IPS-18c (cell line): ENCODE results near the gene OGDH.
"Not testable (repeated sequence)": the region's sequence is repeated elsewhere in the genome, so short reads cannot be mapped to it uniquely, and the experiment has no call there.

Experiments
- H3K4me3 ChIP-seq: 2 replicates; pipeline ENCODE4 v1.7.0; 2013; ENCODE audit warnings: low read depth, mild to moderate bottlenecking, low read length, moderate library complexity; ENCODE audit not compliant: insufficient read depth
- H3K9me3 ChIP-seq: one replicate; pipeline ENCODE4 v1.6.1; 2013; ENCODE audit warnings: mild to moderate bottlenecking, low read length, moderate library complexity; ENCODE audit not compliant: control insufficient read depth, insufficient read depth

The OGDH gene

GRCh38 chr7:44732971-44733370 lies 126.5 kb downstream of the OGDH start:
- not testable (repeated sequence) for H3K4me3 ChIP-seq, H3K9me3 ChIP-seq

GRCh38 chr7:44733708-44734481 lies 127.5 kb downstream of the OGDH start:
- H3K4me3 ChIP-seq: no peak overlapping the region
- no peaks in the 10 kb centered on the region for H3K9me3 ChIP-seq

GRCh38 chr7:44735403-44736165 lies 129.2 kb downstream of the OGDH start:
- Histone ChIP-seq H3K4me3 (no peak overlapping the region), H3K9me3 (no peaks in the 10 kb centered on the region)

GRCh38 chr7:44736896-44737295 lies 130.5 kb downstream of the OGDH start:
- H3K4me3 ChIP-seq: no peak overlapping the region
- H3K9me3 ChIP-seq: no peaks in the 10 kb centered on the region

GRCh38 chr7:44738051-44738723 lies 131.8 kb downstream of the OGDH start:
- H3K4me3 ChIP-seq: no peak overlapping the region

GRCh38 chr7:44738876-44739665 lies 132.6 kb downstream of the OGDH start:
- Histone ChIP-seq H3K9me3 (peaks cover 2% of the 10 kb centered on the region), H3K4me3 (no peak overlapping the region)

More at GRCh38 chr7:44738051-44738723, 131.8 kb downstream of the OGDH start:
- no peaks in the 10 kb centered on the region for H3K9me3 ChIP-seq

- Histone ChIP-seq H3K9me3 (peaks cover 2% of the 10 kb centered on the region), H3K4me3 (no peak overlapping the region)
Measured at GRCh38 chr7:44740055-44740454, 133.6 kb downstream of the OGDH start.

- H3K4me3 ChIP-seq: no peak overlapping the region
- H3K9me3 ChIP-seq: peaks cover 2% of the 10 kb centered on the region
Measured at GRCh38 chr7:44743750-44744149, 137.3 kb downstream of the OGDH start.

- peak within 1 kb of the TSS; percentile 88 for H3K4me3 ChIP-seq
- H3K9me3 ChIP-seq: peaks cover 2% of the 10 kb centered on the region
Measured at GRCh38 chr7:44748045-44748947, 141.9 kb downstream of the OGDH start, which contains the start of gene ZMIZ2. Gene ZMIZ2, plus strand, starts transcription at chr7:44748847. Its CDS starts 7,403 bp downstream, at chr7:44756250.

GRCh38 chr7:44748948-44749731 lies 142.7 kb downstream of the OGDH start:
- Histone ChIP-seq H3K9me3 (no peaks in the 10 kb centered on the region), H3K4me3 (peak overlapping the region; percentile 88)

- Histone ChIP-seq H3K9me3 (no peaks in the 10 kb centered on the region), H3K4me3 (peak overlapping the region; percentile 21; the same call in 1 of the 2 replicates)
Measured at GRCh38 chr7:44749992-44750391, 143.6 kb downstream of the OGDH start.

- Histone ChIP-seq H3K4me3 (no peak overlapping the region), H3K9me3 (no peaks in the 10 kb centered on the region)
Measured at GRCh38 chr7:44750424-44750823, 144.0 kb downstream of the OGDH start.

- H3K4me3 ChIP-seq: no peak overlapping the region
- no peaks in the 10 kb centered on the region for H3K9me3 ChIP-seq
Measured at GRCh38 chr7:44750921-44751571, 144.6 kb downstream of the OGDH start.

- Histone ChIP-seq H3K4me3 (no peak overlapping the region), H3K9me3 (no peaks in the 10 kb centered on the region)
Measured at GRCh38 chr7:44752822-44753221, 146.4 kb downstream of the OGDH start.
